MV-4-11 (cell line): ENCODE data around the gene POLN.
A peak's percentile ranks its signal among the peaks of the same experiment; 100 is the strongest.

Experiments
- DNase-seq: peaks from one replicate; lab custom pipeline; 2025; lab: John Stamatoyannopoulos, UW

The POLN gene

GRCh38 chr4:2083116-2083825 is 158.7 kb downstream of the POLN start:
- no peak for DNase-seq

GRCh38 chr4:2082627-2083026 is 159.3 kb downstream of the POLN start:
- DNase-seq, result no peak

GRCh38 chr4:2082118-2082517 is 159.8 kb downstream of the POLN start:
- no peak for DNase-seq

GRCh38 chr4:2081540-2081939 is 160.4 kb downstream of the POLN start:
- no peak for DNase-seq

- DNase-seq, result no peak
These were observed 161.3 kb downstream of the POLN start for GRCh38 chr4:2080429-2081300.

- no peak for DNase-seq
These were observed 162.0 kb downstream of the POLN start for GRCh38 chr4:2079926-2080325.

GRCh38 chr4:2079006-2079405 is 162.9 kb downstream of the POLN start:
- no peak for DNase-seq

- DNase-seq, result no peak
These were observed 163.3 kb downstream of the POLN start for GRCh38 chr4:2078584-2078983.

GRCh38 chr4:2077537-2078460 is 164.1 kb downstream of the POLN start:
- peak; percentile 56 for DNase-seq

GRCh38 chr4:2076908-2077536 is 164.9 kb downstream of the POLN start:
- DNase-seq, result no peak

- DNase-seq, result no peak
These were observed 165.7 kb downstream of the POLN start for GRCh38 chr4:2075987-2076907.

- no peak for DNase-seq
These were observed 166.5 kb downstream of the POLN start for GRCh38 chr4:2075171-2075986.

GRCh38 chr4:2074588-2074987 is 167.3 kb downstream of the POLN start:
- no peak for DNase-seq

- no peak for DNase-seq
These were observed 168.0 kb downstream of the POLN start for GRCh38 chr4:2073808-2074481.

- no peak for DNase-seq
These were observed 168.7 kb downstream of the POLN start for GRCh38 chr4:2072971-2073807.

- no peak for DNase-seq
These were observed 169.7 kb downstream of the POLN start for GRCh38 chr4:2071912-2072867.

- DNase-seq, result no peak
These were observed 170.5 kb downstream of the POLN start for GRCh38 chr4:2071252-2071911.
